LNCaP clone FGC (cell line): ENCODE results near the gene GATD1.

Experiments used
- DNase-seq: peaks from one replicate; pipeline ENCODE4 v3.0.0-alpha.2; 2011; ENCODE audit warnings: low read depth
- H3K4me3 ChIP-seq: 2 replicates; pipeline ENCODE4 v1.5.1; 2011; ENCODE audit warnings: mild to moderate bottlenecking, low read depth, low read length, control low read depth
- TF ChIP-seq, protein P1 (sequence below): IDR thresholded peaks from 2 replicates; pipeline ENCODE4 v1.5.1; 2012; ENCODE audit warnings: mild to moderate bottlenecking; ENCODE audit not compliant: control insufficient read depth, insufficient read depth; ENCODE audit errors: extremely low read depth

The GATD1 gene

DNA sequence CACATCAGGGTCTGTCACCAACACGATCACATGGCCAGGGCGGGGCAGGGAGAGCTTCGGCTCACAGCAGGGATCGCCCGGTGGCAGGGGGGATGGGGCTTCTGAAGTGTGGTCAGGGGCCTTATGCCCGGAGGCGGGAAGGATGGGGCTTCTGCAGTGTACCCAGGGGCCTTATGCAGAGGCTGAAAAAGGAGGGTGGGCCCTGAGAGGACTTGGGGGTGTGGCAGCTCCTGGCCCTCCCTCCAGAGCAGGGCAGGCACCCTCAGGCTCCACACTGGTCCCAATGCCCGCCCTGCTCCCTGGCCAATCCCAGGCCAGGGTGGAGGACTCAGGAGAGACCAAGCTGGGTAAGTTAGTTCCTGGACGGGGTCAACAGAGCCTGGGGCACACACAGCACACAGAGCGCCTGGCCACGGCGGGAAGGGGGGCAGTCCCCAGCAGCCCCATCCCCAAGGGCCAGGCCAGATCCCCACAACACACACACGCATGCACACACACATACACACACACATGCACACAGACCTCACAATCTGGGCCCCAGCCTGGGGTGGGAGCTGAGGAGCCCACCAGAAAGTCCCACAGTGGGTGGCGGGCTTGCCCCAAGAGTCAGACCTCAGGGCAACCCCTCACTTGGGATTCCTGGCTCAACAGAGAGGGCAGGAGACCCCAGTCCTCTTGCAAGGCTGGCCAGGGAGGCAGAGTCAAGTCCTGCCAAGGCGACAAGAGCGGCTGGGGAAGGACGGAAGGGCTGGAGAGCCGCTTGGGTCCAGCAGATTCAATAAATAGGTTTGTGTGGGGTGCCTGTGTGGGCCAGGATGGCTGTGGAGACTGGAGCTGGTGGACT, 13.7 kb upstream of the GATD1 start:
- DNase-seq: no peak
- H3K4me3 ChIP-seq: no peak overlapping the region
- TF ChIP-seq, protein P1, sequence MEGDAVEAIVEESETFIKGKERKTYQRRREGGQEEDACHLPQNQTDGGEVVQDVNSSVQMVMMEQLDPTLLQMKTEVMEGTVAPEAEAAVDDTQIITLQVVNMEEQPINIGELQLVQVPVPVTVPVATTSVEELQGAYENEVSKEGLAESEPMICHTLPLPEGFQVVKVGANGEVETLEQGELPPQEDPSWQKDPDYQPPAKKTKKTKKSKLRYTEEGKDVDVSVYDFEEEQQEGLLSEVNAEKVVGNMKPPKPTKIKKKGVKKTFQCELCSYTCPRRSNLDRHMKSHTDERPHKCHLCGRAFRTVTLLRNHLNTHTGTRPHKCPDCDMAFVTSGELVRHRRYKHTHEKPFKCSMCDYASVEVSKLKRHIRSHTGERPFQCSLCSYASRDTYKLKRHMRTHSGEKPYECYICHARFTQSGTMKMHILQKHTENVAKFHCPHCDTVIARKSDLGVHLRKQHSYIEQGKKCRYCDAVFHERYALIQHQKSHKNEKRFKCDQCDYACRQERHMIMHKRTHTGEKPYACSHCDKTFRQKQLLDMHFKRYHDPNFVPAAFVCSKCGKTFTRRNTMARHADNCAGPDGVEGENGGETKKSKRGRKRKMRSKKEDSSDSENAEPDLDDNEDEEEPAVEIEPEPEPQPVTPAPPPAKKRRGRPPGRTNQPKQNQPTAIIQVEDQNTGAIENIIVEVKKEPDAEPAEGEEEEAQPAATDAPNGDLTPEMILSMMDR: no peak

DNA sequence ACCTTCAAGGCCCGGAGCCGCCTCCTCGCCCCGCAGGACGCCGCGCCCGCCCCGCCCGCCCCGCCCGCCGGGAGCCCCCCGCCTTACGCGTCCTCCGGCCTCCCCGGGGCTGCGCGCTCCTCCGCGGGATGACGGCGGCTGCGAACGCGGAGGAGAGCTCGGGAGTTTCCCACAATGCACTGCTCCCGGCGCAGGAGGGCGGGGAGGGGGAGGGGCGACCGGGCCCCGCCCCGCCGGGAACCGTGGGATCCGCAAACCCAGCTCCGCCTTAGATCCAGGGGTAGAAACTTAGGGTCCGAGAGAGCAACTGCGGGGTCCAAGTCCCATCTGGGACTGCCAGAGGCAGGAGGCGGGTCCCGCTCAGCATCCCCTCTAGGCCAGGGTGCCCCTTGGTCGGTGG, 12.7 kb upstream of the GATD1 start, which contains the start of gene CEND1:
CEND1 (minus strand) TSS at position 148 of the 400 bp plus-strand sequence. CDS start 1,514 bp downstream, outside the sequence.
- H3K4me3 ChIP-seq: no peak within 1 kb of the TSS
- TF ChIP-seq, protein P1: no peak
- DNase-seq: no peak

- H3K4me3 ChIP-seq: no peak overlapping the region
- DNase-seq: no peak
- TF ChIP-seq, protein P1: no peak
Observed at GRCh38 chr11:788953-789940, 12.0 kb upstream of the GATD1 start.

GRCh38 chr11:788009-788640, 10.8 kb upstream of the GATD1 start:
- TF ChIP-seq, protein P1: no peak
- H3K4me3 ChIP-seq: no peak overlapping the region
- DNase-seq: no peak

- H3K4me3 ChIP-seq: no peak overlapping the region
Observed at GRCh38 chr11:787084-787675, 9.9 kb upstream of the GATD1 start.

More at GRCh38 chr11:787084-787675, 9.9 kb upstream of the GATD1 start:
- DNase-seq: no peak
- TF ChIP-seq, protein P1: no peak
